Stimulated activated CD4-positive, alpha-beta T cell treated with anti-CD3 and anti-CD28 coated beads, Interleukin-4, amount 100 ng/mL, for 48 hours (primary cell): Measurements from ENCODE around the gene MRPL36.

Experiments used
- DNase-seq, 2 donors: peaks; one replicate each; pipeline ENCODE4 v3.0.0-alpha.2; 2020; ENCODE audit warnings: low read depth in 2 of 2

Gene MRPL36

GRCh38 chr5:1781726-1782384, 17.8 kb downstream of the MRPL36 start:
- DNase-seq: no peak

- no peak for DNase-seq
These were observed 18.5 kb downstream of the MRPL36 start for GRCh38 chr5:1781107-1781506.

GRCh38 chr5:1780614-1780930, 19.1 kb downstream of the MRPL36 start:
- no peak for DNase-seq

- DNase-seq: no peak
These were observed 19.6 kb downstream of the MRPL36 start for GRCh38 chr5:1779782-1780613.

GRCh38 chr5:1779021-1779680, 20.5 kb downstream of the MRPL36 start:
- no peak for DNase-seq

GRCh38 chr5:1778138-1779020, 21.3 kb downstream of the MRPL36 start:
- no peak for DNase-seq

GRCh38 chr5:1777281-1778137, 22.1 kb downstream of the MRPL36 start:
- DNase-seq: no peak

GRCh38 chr5:1776831-1777230, 22.8 kb downstream of the MRPL36 start:
- no peak for DNase-seq

GRCh38 chr5:1772634-1773033, 27.0 kb downstream of the MRPL36 start:
- DNase-seq: no peak

GRCh38 chr5:1771149-1772065, 28.2 kb downstream of the MRPL36 start:
- DNase-seq: no peak

- DNase-seq: no peak
These were observed 29.2 kb downstream of the MRPL36 start for GRCh38 chr5:1770443-1770802.

GRCh38 chr5:1769752-1770442, 29.7 kb downstream of the MRPL36 start:
- DNase-seq: no peak

GRCh38 chr5:1769017-1769640, 30.5 kb downstream of the MRPL36 start:
- DNase-seq: no peak

GRCh38 chr5:1768283-1769000, 31.2 kb downstream of the MRPL36 start:
- no peak for DNase-seq

GRCh38 chr5:1767524-1768282, 31.9 kb downstream of the MRPL36 start:
- no peak for DNase-seq

- no peak for DNase-seq
These were observed 33.8 kb downstream of the MRPL36 start for GRCh38 chr5:1765880-1766235.

- no peak for DNase-seq
These were observed 34.3 kb downstream of the MRPL36 start for GRCh38 chr5:1765141-1765879.
